G401 (cell line): ENCODE data around the gene GPR37L1. TPM values are rescaled to one million over a fixed set of nuclear protein-coding genes. Genes with fewer than 3 reads are reported as not detected.
"Not testable (repeated sequence)": the region's sequence is repeated elsewhere in the genome, so short reads cannot be mapped to it uniquely, and the experiment has no call there.

Experiments
- DNase-seq: peaks from one replicate; pipeline ENCODE4 v3.0.0-alpha.2; 2015; ENCODE audit warnings: low spot score
- in situ Hi-C: cut with HindIII; loops from 2 replicates; pipeline ENCODE4 v1.10.0; 2016; ENCODE audit warnings: low sequenced_read_pairs, mixed read lengths
- total RNA-seq: library from RNA; depleted of rRNA; stranded (reverse); fragments of >200 nt; shearing (Covaris generic); gene quantifications from 2 replicates; pipeline ENCODE4 v1.2.3, GENCODE V29; 2014; rRNA removed

GPR37L1 gene
- total RNA-seq, 1 experiment from 2014 or later = not detected

GRCh38 chr1:202179828-202180750 is 57.4 kb downstream of the GPR37L1 start:
- in situ Hi-C loops = no loop called here
- no peak for DNase-seq

GRCh38 chr1:202180751-202181139 is 58.0 kb downstream of the GPR37L1 start:
- DNase-seq, in situ Hi-C loops: not testable (repeated sequence)

GRCh38 chr1:202181586-202181985 is 58.9 kb downstream of the GPR37L1 start:
- no peak for DNase-seq
- in situ Hi-C loops = no loop called here

- no peak for DNase-seq
- in situ Hi-C loops = no loop called here
Measured at GRCh38 chr1:202182040-202182877, 59.5 kb downstream of the GPR37L1 start.

Other genes starting within 250 kb of the GPR37L1 start
- gene SHISA4, start 234.0 kb upstream of the GPR37L1 start, total RNA-seq = 0.31 and 4.2 TPM in 2 replicates
- 2.4 and 2.5 TPM in 2 replicates for gene LMOD1, start 176.4 kb upstream of the GPR37L1 start, total RNA-seq
- 71.1 and 85.0 TPM in 2 replicates for gene TIMM17A, start 167.4 kb upstream of the GPR37L1 start, total RNA-seq
- gene RNPEP, start 140.3 kb upstream of the GPR37L1 start, total RNA-seq = 60.2 and 79.5 TPM in 2 replicates
- 3.4 and 3.8 TPM in 2 replicates for gene ELF3, start 112.3 kb upstream of the GPR37L1 start, total RNA-seq
- 15.1 and 17.0 TPM in 2 replicates for gene ARL8A, start 21.8 kb downstream of the GPR37L1 start, total RNA-seq
- not detected in 2 replicates for gene PTPN7, start 37.7 kb downstream of the GPR37L1 start, total RNA-seq
- gene LGR6, start 70.9 kb downstream of the GPR37L1 start, total RNA-seq = not detected in 2 replicates
- 70.9 and 95.3 TPM in 2 replicates for gene UBE2T, start 219.0 kb downstream of the GPR37L1 start, total RNA-seq
- gene PPP1R12B, start 225.8 kb downstream of the GPR37L1 start, total RNA-seq = 7.4 and 10.8 TPM in 2 replicates